ENCODE results near the gene ADNP2.
A peak's percentile ranks its signal among the peaks of the same experiment; 100 is the strongest.

The ADNP2 gene

GRCh38 chr18:80106482-80107051 is 2.5 kb upstream of the ADNP2 start:
- DNase-seq, result no peak

- DNase-seq, result no peak
Measured at GRCh38 chr18:80107426-80107825, 1.6 kb upstream of the ADNP2 start.

- DNase-seq, result peak; percentile 23
Measured at GRCh38 chr18:80108121-80108536, 933 bp upstream of the ADNP2 start.

GRCh38 chr18:80109676-80110078 is 615 bp downstream of the ADNP2 start:
- DNase-seq, result peak; percentile 67

- DNase-seq, result peak; percentile 4
Measured at GRCh38 chr18:80112624-80113248, 3.7 kb downstream of the ADNP2 start.

- no peak for DNase-seq
Measured at GRCh38 chr18:80115035-80115434, 6.0 kb downstream of the ADNP2 start.

GRCh38 chr18:80119111-80119510 is 10.0 kb downstream of the ADNP2 start:
- DNase-seq, result no peak

- no peak for DNase-seq
Measured at GRCh38 chr18:80120932-80121331, 11.9 kb downstream of the ADNP2 start.

- DNase-seq, result no peak
Measured at GRCh38 chr18:80124131-80124530, 15.1 kb downstream of the ADNP2 start.

GRCh38 chr18:80126797-80127196 is 17.7 kb downstream of the ADNP2 start:
- DNase-seq, result no peak

- DNase-seq, result no peak
Measured at GRCh38 chr18:80127635-80128034, 18.6 kb downstream of the ADNP2 start.

GRCh38 chr18:80129672-80130367 is 20.8 kb downstream of the ADNP2 start:
- no peak for DNase-seq

GRCh38 chr18:80130555-80130954 is 21.5 kb downstream of the ADNP2 start:
- DNase-seq, result no peak

GRCh38 chr18:80132180-80132812 is 23.2 kb downstream of the ADNP2 start:
- DNase-seq, result no peak

GRCh38 chr18:80133124-80133523 is 24.1 kb downstream of the ADNP2 start:
- DNase-seq, result no peak

GRCh38 chr18:80135136-80135535 is 26.1 kb downstream of the ADNP2 start:
- no peak for DNase-seq

GRCh38 chr18:80136679-80137078 is 27.6 kb downstream of the ADNP2 start:
- DNase-seq, result no peak

GRCh38 chr18:80137137-80137536 is 28.1 kb downstream of the ADNP2 start:
- DNase-seq, result no peak

GRCh38 chr18:80137976-80138375 is 28.9 kb downstream of the ADNP2 start:
- no peak for DNase-seq

GRCh38 chr18:80140455-80140985 is 31.5 kb downstream of the ADNP2 start:
- no peak for DNase-seq

- no peak for DNase-seq
Measured at GRCh38 chr18:80143881-80144280, 34.8 kb downstream of the ADNP2 start.

- no peak for DNase-seq
Measured at GRCh38 chr18:80145196-80145804, 36.2 kb downstream of the ADNP2 start.

GRCh38 chr18:80147037-80147417 is 38.0 kb downstream of the ADNP2 start:
- no peak for DNase-seq
